Choroid plexus epithelial cell (primary cell): Measurements from ENCODE around the gene NIM1K.
"Not testable (repeated sequence)": the region's sequence is repeated elsewhere in the genome, so short reads cannot be mapped to it uniquely, and the experiment has no call there.

Experiments used
- DNase-seq: peaks from one replicate; pipeline ENCODE4 v3.0.0-alpha.2; 2010; ENCODE audit warnings: low read depth
- H3K4me3 ChIP-seq: 2 replicates; pipeline ENCODE4 v1.5.1; 2011; ENCODE audit warnings: low read depth, mild to moderate bottlenecking, control low read depth, low read length, moderate library complexity
- CTCF ChIP-seq: conservative IDR thresholded peaks from 2 replicates; pipeline ENCODE4 v1.5.1; 2011; ENCODE audit warnings: low read depth, mild to moderate bottlenecking, control low read depth, inconsistent platforms, low read length, moderate library complexity

The NIM1K gene

GRCh38 chr5:43316421-43316820 is 124.4 kb downstream of the NIM1K start:
- no peak for DNase-seq
- no peak for TF ChIP-seq CTCF
- H3K4me3 ChIP-seq = no peak overlapping the region

GRCh38 chr5:43320846-43321245 is 128.8 kb downstream of the NIM1K start:
- no peak for TF ChIP-seq CTCF
- DNase-seq = no peak
- H3K4me3 ChIP-seq = no peak overlapping the region

GRCh38 chr5:43323488-43323887 is 131.5 kb downstream of the NIM1K start:
- H3K4me3 ChIP-seq, DNase-seq: not testable (repeated sequence)

GRCh38 chr5:43325624-43326023 is 133.6 kb downstream of the NIM1K start:
- not testable (repeated sequence) for DNase-seq, H3K4me3 ChIP-seq
